Activated gamma-delta T cell treated with Interleukin-2 at 50 U/mL for 16 hours (primary cell): ENCODE measurements around the gene ZNF512.

Experiments used
- DNase-seq: peaks from one replicate; pipeline ENCODE4 v3.0.0-alpha.2; 2020

The ZNF512 gene

GRCh38 chr2:27638037-27638637 lies 55.3 kb downstream of the ZNF512 start:
- DNase-seq, result no peak

GRCh38 chr2:27638709-27639108 lies 55.9 kb downstream of the ZNF512 start:
- DNase-seq, result no peak

- no peak for DNase-seq
These were observed 57.9 kb downstream of the ZNF512 start for GRCh38 chr2:27640722-27641245.

- no peak for DNase-seq
These were observed 62.4 kb downstream of the ZNF512 start for GRCh38 chr2:27645197-27645596.

- DNase-seq, result no peak
These were observed 64.4 kb downstream of the ZNF512 start for GRCh38 chr2:27647289-27647688.

- DNase-seq, result no peak
These were observed 64.9 kb downstream of the ZNF512 start for GRCh38 chr2:27647737-27648136.

- DNase-seq, result no peak
These were observed 68.2 kb downstream of the ZNF512 start for GRCh38 chr2:27651056-27651455.

- no peak for DNase-seq
These were observed 69.5 kb downstream of the ZNF512 start for GRCh38 chr2:27652341-27652740.

- DNase-seq, result no peak
These were observed 69.9 kb downstream of the ZNF512 start for GRCh38 chr2:27652790-27653189.

- no peak for DNase-seq
These were observed 70.6 kb downstream of the ZNF512 start for GRCh38 chr2:27653397-27653796.

- no peak for DNase-seq
These were observed 72.5 kb downstream of the ZNF512 start for GRCh38 chr2:27655155-27655951.

- no peak for DNase-seq
These were observed 78.5 kb downstream of the ZNF512 start for GRCh38 chr2:27661371-27661770.

GRCh38 chr2:27663285-27664153 lies 80.7 kb downstream of the ZNF512 start, which contains the start of the genes SLC4A1AP and SUPT7L:
Gene SLC4A1AP, plus strand, starts transcription at chr2:27663889. Its CDS starts 26 bp downstream, at chr2:27663915.
Gene SUPT7L, minus strand, starts transcription at chr2:27663614. Its CDS starts 1,422 bp downstream, at chr2:27662192.
- peak; percentile 70 for DNase-seq

GRCh38 chr2:27664154-27664574 lies 81.3 kb downstream of the ZNF512 start:
- DNase-seq, result no peak

GRCh38 chr2:27664622-27665363 lies 82.0 kb downstream of the ZNF512 start:
- DNase-seq, result no peak

- no peak for DNase-seq
These were observed 84.6 kb downstream of the ZNF512 start for GRCh38 chr2:27667446-27667845.

- DNase-seq, result no peak
These were observed 88.4 kb downstream of the ZNF512 start for GRCh38 chr2:27671235-27671634.
